Body of pancreas (tissue), 4 donors: ENCODE data around the gene NRIP3.

ENCODE experiments used
- CTCF ChIP-seq, 7 experiments: fragments of 450-650 bp in 4 of 7; fragments of 200-600 bp in 3 of 7; sonication (generic) in 3 of 7; IDR thresholded peaks; one replicate each; pipeline ENCODE4 v1.5.1; 2016 to 2019; ENCODE audit warnings: antibody characterized with exemption in 7 of 7
- POLR2A ChIP-seq, 3 donors: fragments of 450-650 bp; IDR thresholded peaks; one replicate each; pipeline ENCODE4 v1.6.1; 2016; ENCODE audit warnings: antibody characterized with exemption in 3 of 3, mild to moderate bottlenecking in 2 of 3

GRCh38 chr11:8967184-8967583, 36.6 kb downstream of the NRIP3 start:
- TF ChIP-seq POLR2A (IDR thresholded peaks at IDR 0.05): no peak
- TF ChIP-seq CTCF (IDR thresholded peaks at IDR 0.05): no peak
